Measurements from ENCODE around the gene SUSD3.

Gene SUSD3

GRCh38 chr9:93127395-93127911 is 69.0 kb downstream of the SUSD3 start:
- DNase-seq: no peak

GRCh38 chr9:93128011-93128714 is 69.7 kb downstream of the SUSD3 start:
- no peak for DNase-seq

- DNase-seq: no peak
Observed at GRCh38 chr9:93128715-93129224, 70.3 kb downstream of the SUSD3 start.

GRCh38 chr9:93129286-93129685 is 70.8 kb downstream of the SUSD3 start:
- no peak for DNase-seq

GRCh38 chr9:93129691-93130500 is 71.4 kb downstream of the SUSD3 start:
- no peak for DNase-seq

GRCh38 chr9:93130861-93131481 is 72.5 kb downstream of the SUSD3 start:
- no peak for DNase-seq

- DNase-seq: no peak
Observed at GRCh38 chr9:93131599-93132286, 73.2 kb downstream of the SUSD3 start.

- DNase-seq: no peak
Observed at GRCh38 chr9:93132287-93132927, 73.9 kb downstream of the SUSD3 start.

- DNase-seq: no peak
Observed at GRCh38 chr9:93132946-93133680, 74.6 kb downstream of the SUSD3 start.

GRCh38 chr9:93133681-93134014 is 75.1 kb downstream of the SUSD3 start:
- peak; percentile 18 for DNase-seq

- peak; percentile 61 for DNase-seq
Observed at GRCh38 chr9:93134015-93134739, 75.7 kb downstream of the SUSD3 start, which contains the start of gene NINJ1. NINJ1 (minus strand) TSS chr9:93134251; CDS start chr9:93134217, 34 bp downstream.
